H1 (cell line): Measurements from ENCODE around the gene TMC4. TPM values are rescaled to one million over a fixed set of nuclear protein-coding genes. Genes with fewer than 3 reads are reported as not detected.

Experiments used
- CTCF ChIA-PET: fragments of 300-600 bp; sonication (Branson Sonifier 250); formaldehyde crosslinking; loops from one replicate; lab custom pipeline; 2021; ENCODE audit not compliant: partially characterized antibody; lab: Charles Lee
- POLR2A ChIA-PET: fragments of 300-600 bp; sonication (Branson Sonifier 250); formaldehyde crosslinking; loops from one replicate; lab custom pipeline; 2021; ENCODE audit warnings: inconsistent platforms; ENCODE audit not compliant: partially characterized antibody; lab: Charles Lee
- DNase-seq, 2 experiments: peaks; one replicate each; pipeline versions ENCODE4 v3.0.0 to v3.0.0-alpha.2; 2010 to 2022; ENCODE audit warnings: low spot score in 2 of 2, low read depth in 1 of 2, mixed read lengths in 1 of 2
- FAIRE-seq: peaks from 2 replicates; lab custom pipeline; 2011; peaks lifted over from hg19 to GRCh38; lab: Jason Lieb, UNC
- H2AFZ ChIP-seq: 2 replicates; pipeline ENCODE4 v1.8.1; 2012; ENCODE audit warnings: low read length, inconsistent platforms
- H2AK5ac ChIP-seq: 2 replicates; pipeline ENCODE4 v1.6.1; 2013; ENCODE audit warnings: low read depth, low read length
- H2BK120ac ChIP-seq: replicated peaks from 2 replicates; pipeline ENCODE3; 2013; ENCODE audit warnings: low read depth, low read length, inconsistent platforms
- H2BK12ac ChIP-seq: 2 replicates; pipeline ENCODE4 v1.6.1; 2013; ENCODE audit warnings: low read depth, low read length
- H2BK15ac ChIP-seq: 2 replicates; pipeline ENCODE4 v1.6.1; 2013; ENCODE audit warnings: low read length
- H2BK20ac ChIP-seq: 2 replicates; pipeline ENCODE4 v1.6.1; 2013; ENCODE audit warnings: low read length
- H2BK5ac ChIP-seq: 2 replicates; pipeline ENCODE4 v1.6.1; 2013; ENCODE audit warnings: low read depth, low read length
- H3K14ac ChIP-seq: 2 replicates; pipeline ENCODE4 v1.6.1; 2013; ENCODE audit warnings: inconsistent platforms; ENCODE audit not compliant: insufficient read length
- H3K18ac ChIP-seq: 2 replicates; pipeline ENCODE4 v1.6.1; 2013; ENCODE audit warnings: low read length; ENCODE audit errors: extremely low read depth
- H3K23ac ChIP-seq: 2 replicates; pipeline ENCODE4 v1.6.1; 2013; ENCODE audit warnings: inconsistent platforms; ENCODE audit not compliant: insufficient read length
- H3K23me2 ChIP-seq: 2 replicates; pipeline ENCODE4 v1.6.1; 2013; ENCODE audit warnings: low read depth, low read length
- H3K27ac ChIP-seq: 2 replicates; pipeline ENCODE4 v1.6.1; 2011; ENCODE audit warnings: low read depth, low read length, inconsistent platforms
- H3K27me3 ChIP-seq, 4 experiments: replicated peaks in 1 of 4; 1 replicate in 1 of 4; 2 replicates in 3 of 4; pipeline versions ENCODE4 v1.6.1 to v1.8.1; 2011 to 2013; ENCODE audit warnings: low read length in 3 of 4, mild to moderate bottlenecking in 3 of 4, inconsistent platforms in 2 of 4, mixed read lengths in 2 of 4, moderate library complexity in 1 of 4; ENCODE audit not compliant: control insufficient read depth in 3 of 4, insufficient read depth in 3 of 4; ENCODE audit errors: extremely low read depth in 1 of 4
- H3K36me3 ChIP-seq, 4 experiments: 2 replicates each; pipeline versions ENCODE4 v1.6.1 to v1.8.1; 2011 to 2013; ENCODE audit warnings: mild to moderate bottlenecking in 4 of 4, low read length in 3 of 4, moderate library complexity in 2 of 4, control low read depth in 1 of 4, inconsistent platforms in 1 of 4; ENCODE audit not compliant: insufficient read depth in 4 of 4, control insufficient read depth in 2 of 4
- H3K4ac ChIP-seq: replicated peaks from 2 replicates; pipeline ENCODE3; 2013; ENCODE audit warnings: low read length, low read depth, mixed read lengths, inconsistent platforms; ENCODE audit not compliant: insufficient read length
- H3K4me1 ChIP-seq, 4 experiments: replicated peaks in 1 of 4; 1 replicate in 1 of 4; 2 replicates in 3 of 4; pipeline versions ENCODE4 v1.6.1 to v1.8.1; 2011 to 2013; ENCODE audit warnings: low read length in 3 of 4, inconsistent platforms in 2 of 4, mixed read lengths in 1 of 4; ENCODE audit not compliant: insufficient read depth in 4 of 4, control insufficient read depth in 3 of 4
- H3K4me2 ChIP-seq, 2 experiments: 2 replicates each; pipeline versions ENCODE4 v1.6.1 to v1.8.1; 2011 to 2013; ENCODE audit warnings: low read depth in 2 of 2, low read length in 2 of 2, control low read depth in 1 of 2, inconsistent platforms in 1 of 2, mild to moderate bottlenecking in 1 of 2; ENCODE audit not compliant: insufficient read depth in 1 of 2
- H3K4me3 ChIP-seq, 4 experiments: fragments of 200-600, 300-600 bp in 1 of 4; sonication (generic), shearing (Covaris generic), sonication (Bioruptor Twin) in 1 of 4; 2 replicates each; pipeline versions ENCODE4 v1.5.1 to v1.8.1; 2011 to 2016; ENCODE audit warnings: low read length in 4 of 4, low read depth in 3 of 4, control low read depth in 2 of 4, inconsistent platforms in 2 of 4, mild to moderate bottlenecking in 2 of 4, mixed read lengths in 1 of 4, moderate library complexity in 1 of 4; ENCODE audit not compliant: insufficient read depth in 2 of 4; ENCODE audit errors: extremely low read depth in 1 of 4
- H3K56ac ChIP-seq: replicated peaks from 2 replicates; pipeline ENCODE3; 2013; ENCODE audit warnings: low read depth, mild to moderate bottlenecking, mixed read lengths, low read length, inconsistent platforms; ENCODE audit not compliant: insufficient read length
- H3K79me1 ChIP-seq: 2 replicates; pipeline ENCODE4 v1.6.1; 2013; ENCODE audit warnings: low read depth, low read length, control low read depth
- H3K79me2 ChIP-seq, 2 experiments: 2 replicates each; pipeline versions ENCODE4 v1.6.1 to v1.8.1; 2012 to 2013; ENCODE audit warnings: low read length in 2 of 2, mild to moderate bottlenecking in 2 of 2, inconsistent platforms in 1 of 2; ENCODE audit not compliant: insufficient read depth in 2 of 2, control insufficient read depth in 1 of 2
- H3K9ac ChIP-seq, 4 experiments: replicated peaks in 1 of 4; 1 replicate in 1 of 4; 2 replicates in 3 of 4; pipeline versions ENCODE4 v1.6.1 to v1.8.1; 2011 to 2013; ENCODE audit warnings: low read depth in 3 of 4, low read length in 3 of 4, control low read depth in 2 of 4, mild to moderate bottlenecking in 2 of 4, moderate library complexity in 2 of 4, inconsistent platforms in 1 of 4; ENCODE audit errors: extremely low read depth in 1 of 4
- H3K9me3 ChIP-seq, 2 experiments: 2 replicates each; pipeline versions ENCODE4 v1.6.1 to v1.8.1; 2012 to 2013; ENCODE audit warnings: mild to moderate bottlenecking in 2 of 2, moderate library complexity in 2 of 2, control low read depth in 1 of 2, inconsistent platforms in 1 of 2, low read depth in 1 of 2, low read length in 1 of 2, mixed read lengths in 1 of 2; ENCODE audit not compliant: insufficient read depth in 2 of 2
- H4K20me1 ChIP-seq, 2 experiments: replicated peaks in 1 of 2; 2 replicates each; pipeline versions ENCODE3 to v1.8.1; 2011 to 2013; ENCODE audit warnings: inconsistent platforms in 2 of 2, low read length in 2 of 2, mild to moderate bottlenecking in 1 of 2; ENCODE audit not compliant: insufficient read depth in 2 of 2, control insufficient read depth in 1 of 2
- H4K5ac ChIP-seq: 2 replicates; pipeline ENCODE4 v1.6.1; 2013; ENCODE audit warnings: low read length, low read depth, mixed read lengths, inconsistent platforms; ENCODE audit not compliant: insufficient read length
- H4K8ac ChIP-seq: 2 replicates; pipeline ENCODE4 v1.8.0; 2013; ENCODE audit warnings: mild to moderate bottlenecking, moderate library complexity, low read length, inconsistent platforms; ENCODE audit not compliant: insufficient read depth; ENCODE audit errors: extremely low read depth
- H4K91ac ChIP-seq: replicated peaks from 2 replicates; pipeline ENCODE3; 2013; ENCODE audit warnings: low read length, mixed read lengths, inconsistent platforms; ENCODE audit not compliant: insufficient read length
- SP4 ChIP-seq: IDR thresholded peaks from 2 replicates; pipeline ENCODE4 v1.6.1; 2012; ENCODE audit warnings: low read length, inconsistent platforms
- WGBS, 2 experiments: shearing (Covaris generic) in 1 of 2; methylation state at CpG; one replicate each; pipeline versions ENCODE4 v1.1.6 to v1.1.7; 2013 to 2015; ENCODE audit warnings: low lambda C conversion rate in 2 of 2, mixed read lengths in 2 of 2, inconsistent platforms in 1 of 2, low coverage in 1 of 2, missing lambda C conversion rate in 1 of 2; ENCODE audit not compliant: insufficient replicate concordance in 2 of 2, insufficient coverage in 1 of 2, insufficient read length in 1 of 2; ENCODE audit errors: extremely low coverage in 1 of 2, missing lambda C conversion rate in 1 of 2; 5-methylcytosine and 5-hydroxymethylcytosine counted together
- polyA plus RNA-seq, 7 experiments: library from polyadenylated mRNA; depleted of rRNA in 3 of 7; stranded (reverse) in 5 of 7; unstranded in 2 of 7; fragments of >200 nt in 5 of 7; fragments of 200-250 nt in 2 of 7; gene quantifications; 1 replicate in 5 of 7; 2 replicates in 1 of 7; 4 replicates in 1 of 7; pipeline versions ENCODE4 v1.2.1 to v1.2.3, GENCODE V29; 2011 to 2013; ENCODE audit warnings: missing spikeins in 2 of 7, mixed read lengths in 2 of 7
- total RNA-seq: library from RNA; stranded (reverse); fragmentation: NEBNext Ultra II Directional; extraction: Animal tissue kit (Norgen Biotek cat#: 25700); gene quantifications from 2 replicates; pipeline ENCODE4 v1.2.1, GENCODE V29; 2021

The TMC4 gene
- total and polyA plus RNA-seq, 2 of the 8 experiments (the other 6 are each of a cell fraction or from before 2014, with no cell fraction given): 5.5 to 6.3 TPM

- TF ChIP-seq SP4: no peak
- POLR2A ChIA-PET: interaction anchor here (0.7 to 28.7 kb wide), 12 partner anchors 9 to 76 kb away, joined by 3 to 909 read pairs (median 4); partner anchors contain the start of genes CNOT3, PRPF31, RPS9 and TFPT
- no peak for FAIRE-seq
Measured at GRCh38 chr19:54191811-54192453, 19.0 kb upstream of the TMC4 start.

More at GRCh38 chr19:54191811-54192453, 19.0 kb upstream of the TMC4 start:
- peaks cover 11% of the 10 kb centered on the region for H3K23me2 ChIP-seq
- no peak overlapping the region for H4K5ac ChIP-seq
- CTCF ChIA-PET: interaction anchor here (0.6 to 1.4 kb wide), 7 partner anchors 12 to 338 kb away, joined by 3 to 5 read pairs (median 3); no protein-coding TSS in a partner anchor
- peaks cover 3 to 12% (median 7%) of the 10 kb centered on the region in 4 experiments; a peak in 5 of 7 replicates for H3K4me1 ChIP-seq
- H2BK5ac ChIP-seq: peak overlapping the region; percentile 69; the same call in 1 of the 2 replicates
- no peak overlapping the region for H2BK120ac ChIP-seq
- H2BK12ac ChIP-seq: no peak overlapping the region
- H2AK5ac ChIP-seq: peak overlapping the region; percentile 82; the same call in 1 of the 2 replicates
- H3K36me3 ChIP-seq: peaks cover 3 to 19% (median 5%) of the 10 kb centered on the region in 4 experiments; a peak in 7 of 8 replicates
- no peak overlapping the region for H3K4ac ChIP-seq
- H3K79me1 ChIP-seq: peaks cover 13% of the 10 kb centered on the region
- peaks cover 3 to 25% of the 10 kb centered on the region in 2 experiments; a peak in 3 of 4 replicates for H3K79me2 ChIP-seq
- H3K23ac ChIP-seq: no peak overlapping the region
- no peak overlapping the region for H2BK15ac ChIP-seq
- 77% methylated on average over 17 of the region's 19 CpGs; no CpG with 5 or more reads in 1 of the 2 experiments for WGBS, 2 experiments
- H3K56ac ChIP-seq: no peak overlapping the region
- H3K9me3 ChIP-seq: no peaks in the 10 kb centered on the region
- H2AFZ ChIP-seq: no peak overlapping the region
- peaks cover 0 to 4% of the 10 kb centered on the region in 2 experiments for H4K20me1 ChIP-seq
- H3K4me2 ChIP-seq: peak overlapping the region; percentile 77 to 97
- peak overlapping the region; percentile 62 to 91 (median 75) for H3K4me3 ChIP-seq
- peak overlapping the region; percentile 56 to 97 (median 82) for H3K9ac ChIP-seq
- H4K8ac ChIP-seq: no peak overlapping the region
- H3K18ac ChIP-seq: no peak overlapping the region
- no peak overlapping the region for H3K14ac ChIP-seq
- no peak overlapping the region for H2BK20ac ChIP-seq
- no peaks in the 10 kb centered on the region for H3K27me3 ChIP-seq
- 0 out of 2 replicates have a peak overlapping the region, but pooled peaks have one; percentile 99 for H3K27ac ChIP-seq
- H4K91ac ChIP-seq: no peak overlapping the region
- no peak for DNase-seq
